Astrocyte of the cerebellum (primary cell): ENCODE results near the gene ADARB2.

Source experiments
- DNase-seq: peaks from one replicate; pipeline ENCODE4 v3.0.0-alpha.2; 2011; ENCODE audit warnings: low read depth
- H3K4me3 ChIP-seq: 2 replicates; pipeline ENCODE4 v1.5.1; 2011; ENCODE audit warnings: mild to moderate bottlenecking, low read depth, low read length, moderate library complexity
- in situ Hi-C: cut with HindIII; loops from 2 replicates; pipeline ENCODE4 v1.10.0; 2017; ENCODE audit warnings: low sequenced_read_pairs
- TF ChIP-seq, protein P1 (sequence below): IDR thresholded peaks from 2 replicates; pipeline ENCODE4 v1.5.1; 2012; ENCODE audit warnings: low read length, low read depth, moderate library complexity, mild to moderate bottlenecking; ENCODE audit errors: missing control alignments

Gene ADARB2

DNA sequence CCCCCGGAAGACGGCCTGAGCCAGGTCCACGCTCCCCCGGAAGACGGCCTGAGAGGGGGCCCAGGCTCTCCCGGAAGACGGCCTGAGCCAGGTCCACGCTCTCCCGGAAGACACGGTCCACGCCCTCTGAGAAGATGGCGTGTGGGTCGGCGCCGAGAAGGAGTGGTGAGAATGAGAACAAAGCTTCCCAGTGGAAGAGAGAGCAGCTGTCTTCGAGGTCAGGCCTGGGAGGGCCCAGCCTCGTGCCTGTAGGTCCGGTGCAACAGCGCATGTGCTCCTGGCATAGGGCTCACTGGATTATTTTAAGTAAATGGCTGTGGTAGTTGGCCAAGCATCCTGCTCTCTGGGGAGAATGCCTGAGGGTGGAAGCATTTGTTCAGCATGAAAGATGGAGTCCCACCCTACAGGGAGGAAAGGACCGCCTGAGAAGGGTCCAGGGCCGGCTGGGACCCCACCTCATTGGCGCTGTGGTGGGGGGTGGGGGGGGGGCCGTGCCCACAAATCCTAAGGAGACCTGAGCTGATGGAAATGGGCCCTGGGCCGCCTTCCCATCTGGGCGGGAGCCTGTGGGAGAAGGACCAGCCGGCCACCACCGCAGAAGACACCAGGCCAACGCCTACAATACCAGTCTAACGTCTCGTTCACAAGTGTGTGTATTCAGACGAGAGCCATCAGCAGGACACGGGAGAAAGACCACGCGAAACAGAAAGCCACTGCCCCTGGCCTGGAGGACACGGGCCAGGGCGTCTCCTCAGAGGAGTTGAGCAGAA, 471.1 kb downstream of the ADARB2 start:
- TF ChIP-seq, protein P1, sequence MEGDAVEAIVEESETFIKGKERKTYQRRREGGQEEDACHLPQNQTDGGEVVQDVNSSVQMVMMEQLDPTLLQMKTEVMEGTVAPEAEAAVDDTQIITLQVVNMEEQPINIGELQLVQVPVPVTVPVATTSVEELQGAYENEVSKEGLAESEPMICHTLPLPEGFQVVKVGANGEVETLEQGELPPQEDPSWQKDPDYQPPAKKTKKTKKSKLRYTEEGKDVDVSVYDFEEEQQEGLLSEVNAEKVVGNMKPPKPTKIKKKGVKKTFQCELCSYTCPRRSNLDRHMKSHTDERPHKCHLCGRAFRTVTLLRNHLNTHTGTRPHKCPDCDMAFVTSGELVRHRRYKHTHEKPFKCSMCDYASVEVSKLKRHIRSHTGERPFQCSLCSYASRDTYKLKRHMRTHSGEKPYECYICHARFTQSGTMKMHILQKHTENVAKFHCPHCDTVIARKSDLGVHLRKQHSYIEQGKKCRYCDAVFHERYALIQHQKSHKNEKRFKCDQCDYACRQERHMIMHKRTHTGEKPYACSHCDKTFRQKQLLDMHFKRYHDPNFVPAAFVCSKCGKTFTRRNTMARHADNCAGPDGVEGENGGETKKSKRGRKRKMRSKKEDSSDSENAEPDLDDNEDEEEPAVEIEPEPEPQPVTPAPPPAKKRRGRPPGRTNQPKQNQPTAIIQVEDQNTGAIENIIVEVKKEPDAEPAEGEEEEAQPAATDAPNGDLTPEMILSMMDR = no peak
- no peak overlapping the region for H3K4me3 ChIP-seq
- DNase-seq = no peak
- in situ Hi-C loops = no loop called here

DNA sequence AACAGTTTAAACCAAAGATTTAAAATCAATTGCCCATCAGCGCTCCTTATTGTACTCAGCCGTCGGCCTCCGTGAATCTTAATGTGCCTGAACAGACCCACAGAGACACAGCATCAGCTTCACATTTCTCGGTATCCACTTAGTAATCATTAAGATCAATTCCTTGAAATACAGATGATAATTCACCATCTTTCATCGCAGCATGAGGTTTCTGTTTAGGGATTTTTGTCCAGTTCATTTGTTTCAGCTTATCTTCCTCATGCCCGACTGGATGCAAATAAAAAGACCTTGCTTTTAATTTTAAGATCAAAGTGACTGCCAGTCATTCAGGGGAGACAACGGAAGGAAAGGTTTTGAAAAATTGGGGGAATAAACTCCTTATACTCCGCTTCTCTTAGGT, 473.3 kb downstream of the ADARB2 start:
- TF ChIP-seq, protein P1 = no peak
- in situ Hi-C loops = no loop called here
- no peak for DNase-seq
- no peak overlapping the region for H3K4me3 ChIP-seq

DNA sequence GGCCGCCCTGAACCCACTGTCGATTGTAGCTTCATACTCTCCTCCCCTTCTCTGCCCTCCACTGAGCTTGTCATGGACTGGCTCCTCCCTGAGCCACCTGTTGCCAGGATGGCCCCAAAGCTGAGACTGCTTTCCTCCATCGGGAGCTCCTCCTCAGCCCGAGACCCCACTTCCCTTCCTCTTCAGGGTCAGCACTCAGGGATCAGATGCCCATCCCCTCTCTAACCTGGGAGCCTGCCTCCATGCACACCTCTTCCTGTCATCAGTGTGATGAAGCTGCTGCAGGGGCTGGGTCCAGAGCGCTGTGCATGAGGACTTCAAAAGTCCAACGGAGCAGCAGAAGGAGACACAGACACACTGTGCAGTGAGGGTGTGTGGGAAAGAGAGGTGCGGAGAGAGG, 480.1 kb downstream of the ADARB2 start:
- in situ Hi-C loops = no loop called here
- no peak overlapping the region for H3K4me3 ChIP-seq
- DNase-seq = no peak
- TF ChIP-seq, protein P1 = no peak

DNA sequence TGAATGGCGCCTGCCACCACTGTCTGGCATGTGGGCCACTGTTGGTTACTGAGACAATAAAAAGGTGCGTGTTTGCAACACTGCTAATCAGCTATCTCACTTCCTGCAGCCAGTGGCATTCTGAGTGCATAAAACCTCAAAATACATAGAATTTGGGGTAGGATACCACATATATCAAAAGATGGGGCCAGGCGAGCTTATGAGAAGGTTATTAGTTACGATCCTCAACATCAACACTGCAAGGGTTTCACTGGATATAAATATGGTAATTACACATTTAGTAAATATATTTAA, 480.9 kb downstream of the ADARB2 start:
- no peak for DNase-seq
- TF ChIP-seq, protein P1 = no peak
- in situ Hi-C loops = no loop called here
- no peak overlapping the region for H3K4me3 ChIP-seq

DNA sequence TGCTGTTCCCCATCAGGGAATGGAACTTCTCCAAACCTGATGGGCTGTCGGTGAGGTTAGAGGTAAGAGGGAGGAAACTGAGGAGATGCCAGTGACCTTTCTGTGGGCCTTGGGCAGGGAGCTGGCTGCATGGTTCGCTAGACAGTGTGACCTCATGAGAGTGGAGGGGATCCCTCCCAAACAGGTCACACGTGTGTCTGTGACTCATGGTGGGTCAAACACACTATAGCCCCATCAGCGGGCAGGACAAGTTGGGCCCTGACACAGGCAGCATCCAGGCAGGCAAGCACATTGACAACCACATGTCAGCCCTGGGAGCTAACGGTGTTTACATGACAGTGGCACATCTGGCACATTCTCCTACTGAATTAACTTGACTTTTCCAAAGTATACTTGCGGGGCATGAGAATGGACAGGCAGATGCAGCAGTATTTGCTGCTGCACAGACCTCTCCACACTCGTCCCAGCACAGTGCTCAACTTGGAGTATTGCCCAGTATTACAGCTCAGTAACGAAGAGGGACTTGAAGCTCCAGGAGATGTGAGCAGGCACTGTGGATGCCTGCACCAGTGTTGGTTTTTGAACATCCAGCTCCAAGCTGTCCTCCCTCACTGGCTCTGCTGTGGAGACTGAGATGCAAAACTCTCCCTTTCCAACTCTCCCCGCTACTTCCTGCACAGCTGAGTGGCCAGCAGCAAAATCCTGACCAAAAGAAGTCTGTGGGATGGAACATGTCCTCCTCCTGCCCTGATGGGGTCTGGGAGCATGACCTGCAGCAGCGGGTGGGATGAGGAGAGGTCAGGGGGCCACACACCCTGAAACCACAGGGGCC, 481.5 kb downstream of the ADARB2 start:
- in situ Hi-C loops = no loop called here
- no peak overlapping the region for H3K4me3 ChIP-seq
- no peak for DNase-seq
- TF ChIP-seq, protein P1 = no peak

DNA sequence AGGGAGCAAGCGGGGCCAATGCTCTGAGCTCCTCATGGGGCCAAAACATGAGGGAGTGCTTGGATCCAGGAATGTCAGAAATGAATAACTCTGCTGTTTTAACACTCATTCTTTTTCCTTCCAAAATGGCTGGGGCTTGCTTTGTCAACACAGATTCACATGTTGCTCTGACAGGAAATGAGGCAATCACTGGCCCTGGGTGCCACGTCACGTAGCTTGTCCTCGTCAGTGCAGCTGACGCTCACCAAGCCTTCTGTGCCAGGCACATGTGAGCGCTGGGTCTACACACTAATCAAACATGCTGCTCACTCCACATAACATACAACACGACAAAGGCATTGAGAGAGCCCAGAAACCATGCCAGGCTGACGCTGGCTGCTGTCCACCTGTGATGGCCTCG, 482.2 kb downstream of the ADARB2 start:
- in situ Hi-C loops = no loop called here
- H3K4me3 ChIP-seq = no peak overlapping the region
- no peak for DNase-seq
- TF ChIP-seq, protein P1 = no peak
